GM21717 (cell line): ENCODE data around the gene TRAF5.
A peak's percentile ranks its signal among the peaks of the same experiment; 100 is the strongest.

Experiments
- ATAC-seq: cut with Tn5 transposase; IDR thresholded peaks from one replicate; pipeline ENCODE4 v1.9.1; 2021; ENCODE audit warnings: mild to moderate bottlenecking, moderate library complexity; ENCODE audit not compliant: unreplicated experiment

TRAF5 gene

GRCh38 chr1:211327346-211327921 lies 801 bp downstream of the TRAF5 start:
- peak; percentile 38 for ATAC-seq

GRCh38 chr1:211328084-211328694 lies 1.6 kb downstream of the TRAF5 start:
- ATAC-seq = no peak

GRCh38 chr1:211328866-211329475 lies 2.3 kb downstream of the TRAF5 start:
- ATAC-seq = no peak

GRCh38 chr1:211329764-211330201 lies 3.1 kb downstream of the TRAF5 start:
- ATAC-seq = peak; percentile 60

- no peak for ATAC-seq
Measured at GRCh38 chr1:211330282-211330936, 3.8 kb downstream of the TRAF5 start.

- no peak for ATAC-seq
Measured at GRCh38 chr1:211331011-211331709, 4.5 kb downstream of the TRAF5 start.

GRCh38 chr1:211332036-211332616 lies 5.5 kb downstream of the TRAF5 start:
- no peak for ATAC-seq

GRCh38 chr1:211332830-211333229 lies 6.2 kb downstream of the TRAF5 start:
- no peak for ATAC-seq

- ATAC-seq = no peak
Measured at GRCh38 chr1:211333906-211334305, 7.3 kb downstream of the TRAF5 start.

- no peak for ATAC-seq
Measured at GRCh38 chr1:211334986-211335385, 8.4 kb downstream of the TRAF5 start.

GRCh38 chr1:211335522-211336157 lies 9.0 kb downstream of the TRAF5 start:
- peak; percentile 88 for ATAC-seq

- ATAC-seq = no peak
Measured at GRCh38 chr1:211336161-211336560, 9.5 kb downstream of the TRAF5 start.

GRCh38 chr1:211336775-211337174 lies 10.1 kb downstream of the TRAF5 start:
- ATAC-seq = no peak

- no peak for ATAC-seq
Measured at GRCh38 chr1:211337430-211338223, 11.0 kb downstream of the TRAF5 start.

- no peak for ATAC-seq
Measured at GRCh38 chr1:211338224-211338620, 11.6 kb downstream of the TRAF5 start.

- ATAC-seq = no peak
Measured at GRCh38 chr1:211339631-211340041, 13.0 kb downstream of the TRAF5 start.

- ATAC-seq = no peak
Measured at GRCh38 chr1:211340622-211341507, 14.2 kb downstream of the TRAF5 start.

GRCh38 chr1:211341999-211342398 lies 15.4 kb downstream of the TRAF5 start:
- ATAC-seq = no peak

GRCh38 chr1:211343607-211344006 lies 17.0 kb downstream of the TRAF5 start:
- ATAC-seq = no peak
